H9 (cell line): Measurements from ENCODE around the gene LGALS9. TPM values are rescaled to one million over a fixed set of nuclear protein-coding genes. Genes with fewer than 3 reads are reported as not detected.

Experiments
- DNase-seq: peaks from one replicate; pipeline ENCODE4 v3.0.0-alpha.2; 2017
- H2AFZ ChIP-seq: one replicate; pipeline ENCODE4 v1.6.1; 2013; ENCODE audit warnings: mild to moderate bottlenecking, low read length, control low read depth, moderate library complexity
- H2AK5ac ChIP-seq: 2 replicates; pipeline ENCODE4 v1.6.1; 2013; ENCODE audit warnings: low read length, control low read depth, mixed read lengths; ENCODE audit not compliant: insufficient read length
- H2BK120ac ChIP-seq: one replicate; pipeline ENCODE4 v1.6.1; 2013; ENCODE audit warnings: low read depth, mild to moderate bottlenecking, low read length, control low read depth, inconsistent platforms; ENCODE audit not compliant: poor library complexity, severe bottlenecking
- H2BK12ac ChIP-seq: 2 replicates; pipeline ENCODE4 v1.6.1; 2013; ENCODE audit warnings: low read length, control low read depth, mixed read lengths, low read depth; ENCODE audit not compliant: insufficient read length
- H2BK15ac ChIP-seq: 2 replicates; pipeline ENCODE4 v1.6.1; 2013; ENCODE audit warnings: low read depth, low read length, control low read depth
- H2BK20ac ChIP-seq: one replicate; pipeline ENCODE4 v1.6.1; 2013; ENCODE audit warnings: low read depth, mild to moderate bottlenecking, low read length, control low read depth, inconsistent platforms; ENCODE audit not compliant: poor library complexity, severe bottlenecking
- H2BK5ac ChIP-seq: 2 replicates; pipeline ENCODE4 v1.6.1; 2013; ENCODE audit warnings: low read length, control low read depth, mixed read lengths; ENCODE audit not compliant: insufficient read length
- H3K14ac ChIP-seq: 2 replicates; pipeline ENCODE4 v1.6.1; 2013; ENCODE audit warnings: low read length, control low read depth; ENCODE audit not compliant: insufficient read depth
- H3K18ac ChIP-seq: 2 replicates; pipeline ENCODE4 v1.6.1; 2013; ENCODE audit warnings: low read depth, mild to moderate bottlenecking, mixed read lengths, low read length, control low read depth; ENCODE audit not compliant: insufficient read length
- H3K23ac ChIP-seq: 2 replicates; pipeline ENCODE4 v1.6.1; 2013; ENCODE audit warnings: low read length, control low read depth, mixed read lengths, low read depth; ENCODE audit not compliant: insufficient read length
- H3K23me2 ChIP-seq: 2 replicates; pipeline ENCODE4 v1.6.1; 2013; ENCODE audit warnings: low read depth, mild to moderate bottlenecking, mixed read lengths, low read length, control low read depth; ENCODE audit not compliant: insufficient read length, poor library complexity, severe bottlenecking
- H3K27ac ChIP-seq: 2 replicates; pipeline ENCODE4 v1.5.1; 2013; ENCODE audit warnings: low read length, control low read depth, mixed read lengths, low read depth; ENCODE audit not compliant: insufficient read length
- H3K27me3 ChIP-seq: 2 replicates; pipeline ENCODE4 v1.6.1; 2013; ENCODE audit warnings: low read length, control low read depth, inconsistent platforms; ENCODE audit not compliant: insufficient read depth
- H3K4ac ChIP-seq: 2 replicates; pipeline ENCODE4 v1.6.1; 2013; ENCODE audit warnings: low read depth, mild to moderate bottlenecking, control low read depth, inconsistent platforms, low read length, moderate library complexity
- H3K4me1 ChIP-seq: 2 replicates; pipeline ENCODE4 v1.6.1; 2013; ENCODE audit warnings: low read length, control low read depth, inconsistent platforms; ENCODE audit not compliant: insufficient read depth
- H3K4me2 ChIP-seq: 2 replicates; pipeline ENCODE4 v1.6.1; 2013; ENCODE audit warnings: low read length, control low read depth, mixed read lengths; ENCODE audit not compliant: insufficient read length, insufficient read depth
- H3K56ac ChIP-seq: 2 replicates; pipeline ENCODE4 v1.6.1; 2013; ENCODE audit warnings: low read depth, mild to moderate bottlenecking, mixed read lengths, low read length, control low read depth; ENCODE audit not compliant: insufficient read length
- H3K79me1 ChIP-seq: 2 replicates; pipeline ENCODE4 v1.6.1; 2013; ENCODE audit warnings: low read depth, mild to moderate bottlenecking, moderate library complexity, low read length, control low read depth, inconsistent platforms; ENCODE audit not compliant: insufficient read depth, poor library complexity, severe bottlenecking
- H3K79me2 ChIP-seq: 2 replicates; pipeline ENCODE4 v1.6.1; 2013; ENCODE audit warnings: low read length, control low read depth, inconsistent platforms; ENCODE audit not compliant: insufficient read depth
- H3K9ac ChIP-seq: 2 replicates; pipeline ENCODE4 v1.6.1; 2013; ENCODE audit warnings: low read length, control low read depth, mixed read lengths; ENCODE audit not compliant: insufficient read length; ENCODE audit errors: extremely low read depth
- H3K9me3 ChIP-seq: one replicate; pipeline ENCODE4 v1.6.1; 2013; ENCODE audit warnings: low read depth, low read length, inconsistent platforms; ENCODE audit not compliant: control insufficient read depth
- H3T11ph ChIP-seq: one replicate; pipeline ENCODE4 v1.6.1; 2013; ENCODE audit warnings: mild to moderate bottlenecking, low read length, control low read depth, inconsistent platforms
- H4K20me1 ChIP-seq: one replicate; pipeline ENCODE4 v1.6.1; 2013; ENCODE audit not compliant: control insufficient read depth, insufficient read length, insufficient read depth
- H4K5ac ChIP-seq: 2 replicates; pipeline ENCODE4 v1.6.1; 2013; ENCODE audit warnings: low read depth, mild to moderate bottlenecking, mixed read lengths, low read length, control low read depth; ENCODE audit not compliant: insufficient read length
- H4K8ac ChIP-seq: replicated peaks from 2 replicates; pipeline ENCODE4 v1.6.1; 2013; ENCODE audit warnings: low read length, control low read depth, mixed read lengths, low read depth; ENCODE audit not compliant: insufficient read length
- H4K91ac ChIP-seq: 2 replicates; pipeline ENCODE4 v1.6.1; 2013; ENCODE audit warnings: low read depth, mild to moderate bottlenecking, moderate library complexity, mixed read lengths, low read length, control low read depth; ENCODE audit not compliant: insufficient read length
- H3K27ac Mint-ChIP-seq, 3 experiments: 2 replicates in 2 of 3; 3 replicates in 1 of 3; pipeline ENCODE4 v1.8.0; 2020 to 2021; ENCODE audit warnings: mixed read lengths in 3 of 3, mild to moderate bottlenecking in 1 of 3, moderate library complexity in 1 of 3
- H3K27me3 Mint-ChIP-seq: 2 replicates; pipeline ENCODE4 v1.8.0; 2021; ENCODE audit warnings: low read depth, mild to moderate bottlenecking, moderate library complexity, mixed read lengths
- H3K36me3 Mint-ChIP-seq, 3 experiments: 2 replicates in 2 of 3; 3 replicates in 1 of 3; pipeline ENCODE4 v1.8.0; 2020 to 2021; ENCODE audit warnings: low read depth in 3 of 3, mixed read lengths in 3 of 3; ENCODE audit not compliant: insufficient read depth in 1 of 3
- H3K4me1 Mint-ChIP-seq, 2 experiments: 2 replicates each; pipeline ENCODE4 v1.8.0; 2020; ENCODE audit warnings: mixed read lengths in 2 of 2
- H3K4me3 Mint-ChIP-seq, 2 experiments: 2 replicates in 1 of 2; 3 replicates in 1 of 2; pipeline ENCODE4 v1.8.0; 2020 to 2021; ENCODE audit warnings: mild to moderate bottlenecking in 2 of 2, mixed read lengths in 2 of 2, moderate library complexity in 1 of 2
- H3K9me3 Mint-ChIP-seq, 2 experiments: 2 replicates in 1 of 2; 3 replicates in 1 of 2; pipeline ENCODE4 v1.8.0; 2020; ENCODE audit warnings: mild to moderate bottlenecking in 2 of 2, mixed read lengths in 2 of 2, moderate library complexity in 1 of 2
- WGBS: extraction: QIAGEN DNeasy Blood & Tissue Kit; methylation state at CpG from one replicate; pipeline ENCODE4 v1.1.7; 2013; ENCODE audit warnings: missing lambda C conversion rate, low lambda C conversion rate, mixed read lengths; ENCODE audit not compliant: insufficient read length; ENCODE audit errors: extremely low coverage; 5-methylcytosine and 5-hydroxymethylcytosine counted together
- total RNA-seq: library from RNA; stranded (reverse); gene quantifications from 2 replicates; pipeline ENCODE4 v1.2.1, GENCODE V29; 2021
- TF ChIP-seq, protein P1 (sequence below): fragments of 200-600 bp; sonication (generic); conservative IDR thresholded peaks from 3 replicates; pipeline ENCODE4 v1.8.0; 2021; ENCODE audit warnings: antibody characterized with exemption, mild to moderate bottlenecking

Gene LGALS9
- total RNA-seq, 1 experiment from 2014 or later = 2.5 TPM

DNA sequence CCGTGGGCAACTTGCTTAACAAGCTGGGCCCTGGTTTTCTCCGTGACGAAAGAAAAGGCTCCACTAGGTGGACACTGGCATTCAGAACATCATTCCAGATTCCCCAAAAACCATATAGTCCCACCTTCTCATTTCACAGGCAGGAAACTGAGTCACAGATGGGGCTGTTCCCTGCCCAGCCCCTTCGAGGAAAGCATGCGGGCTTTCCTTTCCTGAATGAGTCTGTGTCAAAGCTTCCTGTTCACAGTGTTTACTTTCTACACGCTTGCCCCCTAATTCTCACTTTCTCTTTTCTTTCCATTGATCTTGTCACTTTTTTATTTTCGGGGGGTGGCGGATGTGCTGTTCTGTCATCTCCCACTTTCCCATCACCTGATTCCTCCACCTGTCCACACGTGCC lies 10.3 kb upstream of the LGALS9 start:
- no peak overlapping the region for H2AFZ ChIP-seq
- no peaks in the 10 kb centered on the region for H3K23me2 ChIP-seq
- H3K79me1 ChIP-seq = no peaks in the 10 kb centered on the region
- TF ChIP-seq, protein P1, sequence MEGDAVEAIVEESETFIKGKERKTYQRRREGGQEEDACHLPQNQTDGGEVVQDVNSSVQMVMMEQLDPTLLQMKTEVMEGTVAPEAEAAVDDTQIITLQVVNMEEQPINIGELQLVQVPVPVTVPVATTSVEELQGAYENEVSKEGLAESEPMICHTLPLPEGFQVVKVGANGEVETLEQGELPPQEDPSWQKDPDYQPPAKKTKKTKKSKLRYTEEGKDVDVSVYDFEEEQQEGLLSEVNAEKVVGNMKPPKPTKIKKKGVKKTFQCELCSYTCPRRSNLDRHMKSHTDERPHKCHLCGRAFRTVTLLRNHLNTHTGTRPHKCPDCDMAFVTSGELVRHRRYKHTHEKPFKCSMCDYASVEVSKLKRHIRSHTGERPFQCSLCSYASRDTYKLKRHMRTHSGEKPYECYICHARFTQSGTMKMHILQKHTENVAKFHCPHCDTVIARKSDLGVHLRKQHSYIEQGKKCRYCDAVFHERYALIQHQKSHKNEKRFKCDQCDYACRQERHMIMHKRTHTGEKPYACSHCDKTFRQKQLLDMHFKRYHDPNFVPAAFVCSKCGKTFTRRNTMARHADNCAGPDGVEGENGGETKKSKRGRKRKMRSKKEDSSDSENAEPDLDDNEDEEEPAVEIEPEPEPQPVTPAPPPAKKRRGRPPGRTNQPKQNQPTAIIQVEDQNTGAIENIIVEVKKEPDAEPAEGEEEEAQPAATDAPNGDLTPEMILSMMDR = no peak
- WGBS = no CpG with 5 or more reads among the region's 9 CpGs
- Mint-ChIP-seq H3K4me1 (no peaks in the 10 kb centered on the region), H3K27ac (peak overlapping the region in 1 of 3 experiments; percentile 59; a peak in 1 of 7 replicates), H3K27me3 (no peaks in the 10 kb centered on the region), H3K36me3 (peaks cover 6 to 58% (median 44%) of the 10 kb centered on the region in 3 experiments; a peak in 6 of 7 replicates), H3K9me3 (no peaks in the 10 kb centered on the region), H3K4me3 (no peak overlapping the region)
- H3K14ac ChIP-seq = no peak overlapping the region
- no peak overlapping the region for H3K4me2 ChIP-seq
- no peak overlapping the region for H2BK120ac ChIP-seq
- no peaks in the 10 kb centered on the region for H3K27me3 ChIP-seq
- H3K23ac ChIP-seq = no peak overlapping the region
- no peak overlapping the region for H3K9ac ChIP-seq
- H2BK12ac ChIP-seq = no peak overlapping the region
- no peaks in the 10 kb centered on the region for H3K79me2 ChIP-seq
- H3K9me3 ChIP-seq = no peaks in the 10 kb centered on the region
- no peak overlapping the region for H3T11ph ChIP-seq
- no peaks in the 10 kb centered on the region for H4K20me1 ChIP-seq
- no peak overlapping the region for H3K56ac ChIP-seq
- H3K18ac ChIP-seq = no peak overlapping the region
- H3K4me1 ChIP-seq = no peaks in the 10 kb centered on the region
- H4K8ac ChIP-seq = no peak overlapping the region
- H2BK20ac ChIP-seq = no peak overlapping the region
- H3K4ac ChIP-seq = no peak overlapping the region
- no peak overlapping the region for H2BK15ac ChIP-seq
- H3K27ac ChIP-seq = no peak overlapping the region
- no peak overlapping the region for H4K91ac ChIP-seq
- no peak overlapping the region for H4K5ac ChIP-seq
- no peak overlapping the region for H2AK5ac ChIP-seq
- DNase-seq = no peak
- no peak overlapping the region for H2BK5ac ChIP-seq
